Inferior parietal cortex (tissue), 1 donor: ENCODE measurements around the gene ANGPT4.
A peak's percentile ranks its signal among the peaks of the same experiment; 100 is the strongest.
"Not testable (repeated sequence)": the region's sequence is repeated elsewhere in the genome, so short reads cannot be mapped to it uniquely, and the experiment has no call there.

Experiments
- DNase-seq: peaks from one replicate; pipeline ENCODE4 v3.0.0-alpha.2; 2016; ENCODE audit errors: extremely low spot score

ANGPT4 gene

DNA sequence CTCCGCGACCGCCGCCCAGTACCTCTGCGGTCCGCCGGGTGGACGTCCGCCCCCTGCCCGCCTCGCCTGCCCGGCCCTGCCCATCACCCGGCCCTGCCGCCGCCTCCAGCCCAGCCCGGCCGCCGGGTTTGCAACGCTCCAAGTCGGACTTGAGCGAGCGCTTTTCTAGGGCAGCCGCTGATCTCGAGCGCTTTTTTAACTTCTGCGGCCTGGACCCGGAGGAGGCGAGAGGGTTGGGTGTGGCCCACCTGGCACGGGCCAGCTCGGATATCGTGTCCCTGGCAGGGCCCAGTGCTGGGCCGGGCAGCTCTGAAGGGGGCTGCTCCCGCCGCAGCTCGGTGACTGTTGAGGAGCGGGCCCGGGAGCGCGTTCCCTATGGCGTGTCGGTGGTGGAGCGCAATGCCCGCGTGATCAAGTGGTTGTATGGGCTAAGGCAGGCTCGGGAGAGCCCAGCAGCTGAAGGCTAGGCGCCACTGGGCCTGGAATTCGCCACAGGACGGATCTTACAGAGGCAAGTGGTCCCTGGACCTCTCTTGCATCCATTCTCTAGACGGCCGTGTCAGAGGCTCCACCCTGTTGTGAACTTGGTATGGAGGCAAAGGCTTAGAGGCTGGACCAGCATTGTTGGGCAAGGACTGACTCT, 70.8 kb downstream of the ANGPT4 start:
- no peak for DNase-seq

DNA sequence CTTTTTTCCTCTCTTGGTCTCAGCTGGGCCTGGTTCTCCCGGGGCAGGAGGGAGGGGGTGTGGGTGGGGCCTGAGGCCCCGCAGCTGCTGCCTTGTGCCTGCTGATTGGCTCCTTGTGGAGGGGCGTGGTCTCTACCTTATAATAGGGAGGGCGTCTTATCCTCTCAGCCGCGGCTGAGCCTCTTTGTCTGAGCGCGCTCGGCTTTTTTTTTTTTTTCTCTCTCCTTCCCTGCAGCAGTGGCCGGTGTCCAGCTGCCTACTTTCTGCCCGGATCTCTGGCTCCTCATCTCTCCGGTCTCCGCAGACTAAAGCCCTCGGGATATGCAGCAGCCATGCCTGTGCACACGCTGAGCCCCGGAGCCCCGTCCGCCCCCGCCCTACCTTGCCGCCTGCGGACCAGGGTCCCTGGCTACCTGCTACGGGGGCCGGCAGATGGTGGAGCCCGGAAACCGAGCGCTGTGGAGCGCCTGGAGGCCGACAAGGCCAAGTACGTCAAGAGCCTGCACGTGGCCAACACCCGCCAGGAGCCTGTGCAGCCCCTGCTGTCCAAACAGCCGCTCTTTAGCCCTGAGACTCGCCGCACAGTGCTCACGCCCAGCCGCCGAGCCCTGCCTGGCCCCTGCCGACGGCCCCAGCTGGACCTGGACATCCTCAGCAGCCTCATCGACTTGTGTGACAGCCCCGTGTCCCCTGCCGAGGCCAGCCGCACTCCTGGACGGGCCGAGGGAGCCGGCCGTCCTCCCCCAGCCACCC, 71.5 kb downstream of the ANGPT4 start:
- peak; percentile 70 for DNase-seq

DNA sequence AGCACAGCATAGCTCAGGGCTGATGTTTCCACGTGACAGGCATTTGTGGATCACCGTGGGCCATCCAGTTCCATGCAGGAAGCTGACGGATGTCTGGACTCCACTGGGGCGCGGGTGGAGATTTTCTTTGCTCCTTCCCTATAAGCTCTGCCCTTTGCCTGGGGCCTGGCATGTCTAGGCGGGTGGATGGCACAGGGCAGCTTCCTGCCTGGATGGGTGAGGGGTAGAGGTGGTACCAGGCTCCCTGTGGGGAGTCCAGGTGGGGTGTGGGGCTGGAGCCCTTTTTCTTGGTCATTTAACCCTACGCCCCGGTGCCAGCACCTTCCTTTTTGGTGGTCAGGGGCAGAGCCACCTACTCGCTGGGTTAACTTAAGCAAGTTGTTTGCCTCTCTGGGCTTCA, 72.2 kb downstream of the ANGPT4 start:
- DNase-seq = no peak

DNA sequence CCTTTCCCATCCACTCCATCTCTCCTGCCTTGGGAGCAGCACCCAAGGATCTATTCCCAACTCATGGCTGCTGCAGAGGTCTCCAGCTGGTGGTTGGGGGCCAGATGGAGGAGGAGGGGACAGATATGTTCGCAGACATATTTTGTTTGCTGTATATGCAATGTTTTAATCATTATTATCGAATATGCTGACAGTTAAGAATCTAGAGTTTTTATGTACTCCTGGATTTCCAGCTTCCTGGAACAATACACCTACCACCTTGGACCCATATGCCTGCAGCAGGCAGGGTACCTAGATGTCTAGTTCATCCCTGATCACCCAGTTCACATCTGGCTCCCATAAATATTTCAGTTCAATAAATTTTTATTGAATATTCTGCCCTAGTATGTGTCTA, 73.6 kb downstream of the ANGPT4 start:
- no peak for DNase-seq

DNA sequence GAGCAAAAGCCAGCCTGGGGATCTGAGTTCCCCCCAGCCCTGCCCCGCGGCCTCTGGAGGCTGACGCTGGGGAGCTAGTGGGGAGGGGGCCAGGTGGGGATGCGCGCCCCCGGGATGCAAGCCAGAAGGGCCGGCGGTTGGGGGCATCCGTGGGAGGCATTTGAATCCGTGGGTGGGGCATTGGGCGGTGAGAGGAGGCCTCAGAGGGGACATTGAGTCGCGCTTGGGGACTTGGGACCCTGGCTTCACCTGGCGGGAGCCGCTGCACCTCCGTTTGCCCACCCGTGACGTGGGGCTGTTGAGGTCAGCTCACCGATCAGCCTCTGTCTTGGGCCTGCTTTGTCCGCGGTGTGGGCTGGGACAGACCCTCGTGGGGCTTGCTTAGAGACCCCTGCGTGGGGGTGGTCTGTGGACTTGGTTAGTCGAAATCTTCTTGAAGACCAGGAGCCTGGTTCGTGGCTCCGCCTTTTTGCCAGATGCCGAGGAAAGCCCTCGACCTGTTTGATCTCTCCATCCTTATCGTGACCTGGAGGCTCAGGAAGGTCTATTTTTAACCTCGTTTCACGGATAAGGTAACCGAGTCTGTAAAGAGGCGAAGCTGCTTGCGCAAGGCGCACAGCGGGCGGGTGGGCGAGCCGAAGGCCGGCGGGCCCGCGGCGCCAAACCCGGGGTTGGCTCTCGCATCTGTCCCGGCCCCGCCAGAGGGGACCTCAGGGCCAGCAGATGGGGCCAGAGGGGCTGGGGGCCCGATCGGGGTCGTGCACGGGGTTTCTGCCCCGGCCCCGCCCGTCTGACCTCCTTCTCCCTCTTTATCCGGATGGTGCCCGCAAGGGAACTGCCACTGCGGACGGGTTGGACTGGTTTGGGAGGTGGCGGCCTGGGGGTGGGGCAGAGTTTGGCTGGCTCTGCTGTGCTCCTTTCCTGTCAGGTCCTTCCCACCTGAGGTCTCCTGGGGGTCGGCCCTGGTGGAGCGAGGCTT, 74.3 kb downstream of the ANGPT4 start:
- no peak for DNase-seq

DNA sequence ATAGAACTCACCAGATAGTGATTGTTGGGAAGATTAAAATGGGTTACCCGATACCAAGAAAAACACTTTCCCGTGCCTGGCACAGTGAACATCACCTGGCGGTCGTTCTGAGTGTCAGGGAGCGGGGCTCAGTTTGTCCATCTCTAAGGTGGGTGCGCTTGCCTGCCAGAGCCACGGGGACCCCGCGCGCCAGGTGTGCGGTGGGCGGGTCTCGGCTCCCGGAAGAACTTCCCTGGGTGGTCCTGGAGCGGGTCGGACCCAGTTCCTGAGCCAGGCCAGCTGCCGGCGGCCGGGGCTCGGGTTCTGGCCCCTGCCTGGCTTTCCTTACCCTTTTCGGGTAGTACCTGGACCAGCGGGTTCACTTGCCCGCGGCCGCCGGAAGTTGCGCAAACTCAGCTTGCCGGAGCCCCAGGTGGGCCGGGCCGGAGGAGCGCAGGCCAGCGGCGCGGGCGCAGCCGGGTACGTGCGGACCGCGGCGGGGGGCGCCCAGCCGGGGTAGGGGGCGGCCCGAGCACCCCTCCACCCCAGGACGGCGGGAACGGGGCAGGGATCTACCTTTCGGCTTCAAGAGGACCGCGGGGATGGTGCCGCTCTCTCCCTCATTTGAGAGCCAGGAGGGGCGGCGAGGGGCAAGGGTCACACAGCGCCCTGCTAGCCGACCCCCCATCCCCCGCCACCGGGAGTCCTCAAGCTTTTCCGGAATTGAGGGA, 75.1 kb downstream of the ANGPT4 start:
- DNase-seq = no peak

DNA sequence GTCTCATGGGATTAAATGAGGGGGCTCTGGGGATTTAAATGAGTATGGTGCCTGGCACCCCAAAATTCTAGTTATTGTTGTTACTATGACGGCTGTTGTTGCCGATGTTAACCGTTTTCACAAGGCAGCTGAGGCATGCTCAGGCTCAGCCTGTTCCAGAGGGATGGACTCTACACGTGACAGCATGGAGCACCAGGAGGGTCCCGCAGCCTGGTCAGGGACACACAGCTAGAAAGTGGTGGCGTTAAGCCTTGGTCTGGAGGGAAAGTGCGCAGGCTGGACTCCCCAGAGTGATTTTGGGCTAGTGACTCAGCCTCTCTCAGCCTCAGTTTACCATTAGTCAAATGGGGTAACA, 75.7 kb downstream of the ANGPT4 start:
- no peak for DNase-seq

DNA sequence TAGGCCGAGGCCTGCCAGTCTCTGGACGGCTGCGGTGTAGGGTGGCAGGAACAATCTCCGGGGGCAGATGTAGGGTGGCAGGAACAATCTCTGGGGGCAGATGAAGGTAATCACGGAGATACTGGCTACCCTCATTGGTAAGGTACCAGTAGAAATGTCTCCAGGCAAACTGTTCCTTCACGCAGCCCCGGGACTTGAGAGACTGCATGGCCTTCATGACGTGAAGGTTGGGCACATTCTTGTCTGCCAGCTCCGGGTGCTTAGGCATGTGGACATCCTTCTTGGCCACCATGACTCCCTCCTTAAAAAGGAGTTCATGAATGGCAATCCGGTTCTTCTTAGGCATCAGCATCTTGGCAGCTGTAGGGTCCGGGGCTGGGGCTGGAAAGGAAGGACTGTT, 76.5 kb downstream of the ANGPT4 start:
- no peak for DNase-seq

DNA sequence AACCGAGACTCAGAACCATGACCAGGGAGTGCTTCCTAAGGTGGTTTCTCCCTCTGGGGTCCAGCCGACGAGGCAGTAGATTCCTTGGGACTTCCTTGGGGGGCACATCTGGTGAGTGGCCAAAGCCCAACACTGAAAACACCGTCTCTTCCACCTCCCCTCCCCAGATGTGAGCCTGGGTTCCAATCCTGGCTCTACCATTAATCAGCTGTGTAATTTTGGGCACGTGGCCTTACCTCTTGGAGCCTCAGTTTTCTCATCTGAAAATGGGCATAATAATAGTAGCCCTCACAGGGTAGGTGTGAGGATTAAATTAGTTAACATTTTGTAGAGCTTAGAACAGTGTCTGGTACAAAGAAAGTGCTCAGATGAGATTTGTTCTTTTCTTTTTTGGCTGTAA, 77.1 kb downstream of the ANGPT4 start:
- DNase-seq = no peak

DNA sequence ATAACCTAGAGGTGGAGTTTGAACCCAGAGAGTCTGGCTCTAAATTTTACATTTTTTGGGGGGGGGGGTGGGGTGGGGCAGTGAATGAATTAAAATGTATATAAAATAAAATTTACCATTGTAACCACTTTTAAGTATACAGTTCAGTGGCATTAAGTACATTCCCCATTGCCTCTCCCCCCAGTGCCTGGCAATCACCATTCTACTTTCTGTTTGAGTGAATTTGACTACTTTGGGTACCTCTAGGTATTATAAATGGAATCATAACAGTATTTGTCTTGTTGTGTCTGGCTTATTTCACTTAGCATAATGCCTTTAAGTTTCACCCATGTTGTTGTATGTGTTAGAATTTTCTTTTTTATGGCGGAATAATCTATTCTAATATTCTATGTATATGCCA, 79.9 kb downstream of the ANGPT4 start:
- DNase-seq = no peak

DNA sequence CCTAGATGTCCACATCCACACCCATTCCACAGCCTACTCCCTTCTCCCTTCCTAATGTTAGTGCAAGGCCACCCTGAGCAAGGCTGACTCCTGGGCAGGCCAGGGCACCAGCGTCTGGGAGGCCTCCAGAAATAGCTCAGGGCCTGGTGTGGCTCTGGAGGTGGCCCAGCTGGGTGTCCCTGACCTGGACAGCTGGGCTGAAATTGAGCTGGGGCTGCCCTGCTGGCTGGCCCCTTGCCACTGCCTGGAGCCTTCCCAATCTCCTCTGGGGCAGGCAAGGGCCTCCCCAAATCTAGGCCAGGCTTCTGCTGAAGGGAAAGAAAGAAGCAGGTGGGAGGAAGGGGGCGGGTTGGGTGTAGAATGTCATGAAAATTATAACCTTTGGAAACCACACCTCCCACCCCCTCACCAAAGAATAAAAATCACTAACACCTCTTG, 80.5 kb downstream of the ANGPT4 start:
- no peak for DNase-seq

DNA sequence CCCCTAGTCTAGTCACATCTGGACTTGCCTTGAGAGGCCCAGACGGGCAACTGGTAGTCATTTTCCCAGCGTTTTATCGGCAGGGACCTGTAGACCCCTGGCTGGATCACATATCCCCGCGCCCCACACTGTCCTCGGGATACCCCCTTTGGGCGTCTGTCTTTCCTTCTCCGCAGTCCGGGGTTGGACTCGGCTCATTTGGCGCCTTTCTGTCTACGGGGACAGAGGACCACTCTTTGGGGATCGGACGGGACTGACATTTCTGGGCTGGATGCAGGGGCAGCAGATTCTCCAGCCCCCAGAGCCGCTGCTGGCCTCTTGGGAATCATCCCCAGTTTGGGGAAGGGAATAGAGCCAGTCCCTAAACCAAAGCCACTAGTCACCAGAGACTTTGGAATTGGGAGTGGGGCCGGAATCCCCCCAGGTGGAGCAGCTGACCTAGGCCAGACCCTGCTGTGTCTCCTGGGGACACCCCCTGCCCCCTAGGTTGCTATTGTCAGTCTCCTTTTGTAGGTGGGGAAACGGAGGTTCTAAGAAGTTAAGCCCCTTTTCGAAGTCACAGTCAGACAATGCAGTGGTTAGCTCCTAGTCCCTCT, 81.9 kb downstream of the ANGPT4 start:
- DNase-seq = no peak

DNA sequence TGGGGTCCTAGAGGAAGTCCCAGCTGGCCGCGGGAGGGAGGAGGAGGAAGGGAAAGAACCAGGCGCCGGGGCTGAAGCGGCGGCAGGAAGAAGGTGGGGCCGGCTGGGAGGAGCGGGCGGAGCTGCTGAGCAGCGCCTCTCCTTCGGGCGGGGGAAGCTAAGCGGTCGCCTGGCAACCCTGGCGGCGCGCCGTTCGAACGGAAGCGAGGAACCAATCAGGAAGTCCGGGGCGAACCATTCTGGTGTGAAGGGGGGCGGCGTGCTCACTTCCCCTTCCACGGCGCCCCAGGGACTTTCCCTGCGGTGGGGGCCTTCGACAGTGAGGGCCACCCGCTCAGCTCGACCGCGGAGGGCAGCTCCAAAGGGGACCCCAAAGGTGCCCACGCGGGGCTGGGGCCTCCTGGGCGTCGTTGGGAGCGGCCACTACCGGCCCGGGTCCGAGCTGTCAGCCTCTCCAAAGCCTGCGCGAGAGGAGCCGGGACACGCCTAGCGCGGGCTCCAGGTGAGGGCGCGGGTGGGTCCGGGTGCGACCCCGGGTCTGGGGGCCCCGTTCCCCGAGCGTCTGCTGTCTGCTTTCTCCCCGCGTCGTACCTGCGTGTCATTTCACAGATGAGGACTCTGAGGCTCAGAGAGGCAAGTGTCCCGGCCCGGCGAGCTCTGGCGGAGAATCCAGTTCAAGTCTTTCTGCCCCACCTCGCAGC, 82.5 kb downstream of the ANGPT4 start, which contains the start of gene FAM110A:
FAM110A (plus strand) TSS at position 266 of the 701 bp plus-strand sequence. CDS start 11,090 bp downstream, outside the sequence.
- peak; percentile 86 for DNase-seq

DNA sequence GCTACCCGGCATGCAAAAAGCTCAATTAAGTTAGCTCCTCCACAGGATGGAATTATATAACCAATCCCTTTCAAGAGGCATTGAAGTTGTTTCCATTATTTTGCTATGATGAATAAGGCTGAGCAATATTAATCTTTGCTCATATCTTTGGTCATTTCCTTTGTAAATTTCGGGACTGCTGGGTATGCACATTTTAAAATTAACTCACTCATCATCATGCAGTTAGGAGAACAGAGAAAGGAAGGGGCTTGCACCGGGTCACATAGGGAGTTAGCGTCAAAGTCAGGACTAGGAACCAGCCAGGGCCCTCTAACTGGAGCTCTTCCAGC, 83.0 kb downstream of the ANGPT4 start:
- peak; percentile 11 for DNase-seq

DNA sequence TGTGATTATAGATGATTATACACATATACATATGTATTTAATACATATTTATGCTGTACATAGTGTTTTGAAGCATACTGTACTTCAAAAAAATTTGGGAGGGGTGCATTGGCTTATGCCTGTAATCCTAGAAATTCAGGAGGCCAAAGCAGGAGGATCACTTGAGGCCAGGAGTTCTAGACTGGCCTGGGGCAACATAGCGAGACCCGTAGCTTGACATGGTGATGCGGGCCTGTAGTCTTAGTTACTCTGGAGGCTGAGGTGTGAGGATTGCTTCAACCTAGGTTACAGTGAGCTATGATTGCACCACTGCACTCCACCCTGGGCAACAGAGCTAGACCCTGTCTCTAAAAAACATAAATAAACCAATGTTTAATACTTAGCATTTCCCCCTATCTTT, 84.2 kb downstream of the ANGPT4 start:
- no peak for DNase-seq

DNA sequence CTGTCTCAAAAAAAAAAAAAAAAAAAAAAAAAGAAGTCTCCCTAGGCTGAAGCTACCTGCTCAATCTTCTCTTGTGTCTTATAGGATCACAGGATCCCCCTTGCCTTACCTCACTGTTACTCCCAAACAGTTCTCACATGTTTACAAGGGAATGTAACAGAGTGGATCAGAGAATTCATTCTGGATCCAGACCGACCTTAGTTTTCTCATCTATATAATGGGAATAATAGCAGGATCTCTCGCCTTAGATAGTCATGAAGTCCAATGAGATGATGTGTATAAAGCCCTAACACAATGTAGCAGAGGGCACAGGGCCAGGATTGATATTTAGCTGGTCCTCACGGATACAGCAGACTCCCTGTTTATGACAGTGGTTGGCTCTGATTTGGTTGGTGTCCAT, 84.9 kb downstream of the ANGPT4 start:
- no peak for DNase-seq

DNA sequence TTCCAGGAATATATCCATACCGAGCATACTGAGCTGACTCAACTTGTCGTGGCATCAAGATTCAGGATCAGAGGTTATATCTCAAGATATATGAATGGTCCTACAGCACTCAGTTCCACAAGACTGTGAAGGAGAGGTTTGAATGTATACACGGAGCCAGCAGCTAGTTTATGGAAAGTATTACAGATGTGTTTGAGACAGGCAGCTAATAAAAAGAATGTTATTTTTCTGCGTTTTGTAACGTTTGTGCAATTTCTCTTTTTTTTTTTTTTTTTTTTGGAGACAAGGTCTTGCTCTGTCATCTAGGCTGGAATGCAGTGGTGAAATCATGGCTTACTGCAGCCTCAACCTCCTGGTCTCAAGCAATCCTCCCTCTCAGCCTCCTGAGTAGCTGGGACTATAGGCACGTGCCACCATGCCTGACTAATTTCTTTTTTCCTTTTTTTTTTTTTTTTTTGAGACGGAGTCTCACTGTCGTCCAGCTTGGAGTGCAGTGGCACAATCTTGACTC, 86.1 kb downstream of the ANGPT4 start:
- DNase-seq = no peak

DNA sequence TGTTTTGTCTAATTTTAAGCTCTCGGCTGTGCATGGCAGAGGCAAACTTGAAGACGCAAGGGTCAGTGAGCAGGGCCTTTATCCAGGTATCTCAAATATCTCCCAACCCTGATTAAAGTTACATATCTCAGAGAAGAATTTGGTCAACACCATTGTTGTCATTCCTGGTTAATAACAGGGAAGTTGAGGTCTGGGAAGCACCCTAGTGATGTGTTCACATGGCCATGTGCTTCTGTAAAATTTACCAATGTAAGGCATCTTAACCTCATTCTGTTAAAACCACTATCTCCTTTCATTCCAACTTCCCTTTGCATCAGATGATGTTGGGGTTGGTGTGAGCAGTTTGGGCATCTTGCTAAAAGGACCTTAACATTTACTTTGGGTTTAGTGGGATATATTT, 86.6 kb downstream of the ANGPT4 start:
- no peak for DNase-seq

DNA sequence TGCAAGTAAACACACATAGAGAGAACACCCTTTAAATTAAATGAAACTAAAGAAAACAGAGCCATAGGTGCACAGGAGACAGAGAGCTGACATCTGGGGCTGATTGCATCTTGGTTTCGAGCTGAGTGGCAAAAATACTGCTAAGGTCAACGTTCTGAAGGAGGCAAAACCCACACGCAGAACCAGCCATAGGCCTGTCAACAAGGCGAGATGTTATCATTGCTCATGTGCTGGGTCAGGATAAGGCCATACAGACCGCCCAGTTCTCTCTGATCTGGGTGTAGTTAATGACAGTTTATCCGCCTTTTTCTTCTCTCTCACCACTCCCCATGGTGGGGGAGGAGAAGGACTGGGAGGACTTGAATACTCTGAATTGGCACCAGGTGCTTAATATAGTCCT, 87.1 kb downstream of the ANGPT4 start:
- no peak for DNase-seq

DNA sequence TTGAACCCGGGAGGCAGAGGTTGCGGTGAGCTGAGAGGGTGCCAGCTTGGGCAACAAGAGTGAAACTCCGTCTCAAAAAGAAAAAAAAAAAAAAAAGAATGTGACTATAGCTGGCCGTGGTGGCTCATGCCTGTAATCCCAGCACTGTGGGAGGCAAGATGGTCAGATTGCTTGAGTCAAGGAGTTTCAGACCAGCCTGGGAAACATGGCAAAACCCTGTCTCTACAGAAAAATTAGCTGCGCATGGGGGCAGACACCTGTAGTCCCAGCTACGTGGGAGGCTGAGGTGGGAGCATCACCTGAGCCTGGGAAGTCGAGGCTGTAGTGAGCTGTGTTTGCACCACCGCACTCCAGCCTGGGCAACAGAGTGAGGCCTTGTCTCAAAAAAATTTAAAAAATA, 88.2 kb downstream of the ANGPT4 start:
- DNase-seq = not testable (repeated sequence)
